ENCODE measurements around the gene RYR2.

DNA sequence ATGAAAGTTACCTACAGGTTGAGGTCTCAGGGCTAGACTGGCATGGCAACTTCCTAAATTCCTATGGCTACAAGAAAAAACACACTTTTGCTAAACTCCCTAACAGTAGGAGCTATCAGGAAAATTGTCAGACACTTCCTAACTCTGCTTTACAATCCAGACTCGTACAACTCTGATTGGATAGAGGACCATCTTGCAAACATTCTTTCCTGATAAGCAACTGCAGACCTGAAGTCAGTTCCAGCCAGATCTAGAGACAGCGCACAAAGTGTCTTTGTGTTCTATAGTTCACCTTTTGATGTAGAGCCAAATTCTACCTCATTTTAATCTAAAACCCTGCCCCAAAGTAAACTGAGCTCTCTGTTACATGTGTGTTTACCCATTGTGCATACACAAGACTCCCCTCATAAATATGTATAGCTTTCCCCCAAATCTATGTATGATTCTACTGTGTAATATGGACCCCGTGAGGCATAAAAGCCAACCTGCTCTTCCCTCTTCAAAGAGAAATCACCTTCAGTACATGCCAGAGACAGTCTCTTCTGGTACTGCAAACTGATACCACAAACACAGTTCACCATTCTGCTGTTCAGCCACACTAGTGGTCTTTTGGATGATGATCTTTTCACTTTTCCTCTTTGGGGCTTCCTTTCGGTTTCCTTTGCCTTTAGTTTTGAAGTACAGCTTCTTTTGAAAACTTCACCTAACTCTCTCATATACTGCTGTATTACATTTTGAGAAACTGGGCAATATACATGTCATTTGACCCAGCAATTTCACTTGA, 827.0 kb downstream of the RYR2 start:
- TF ChIP-seq POLR2A (IDR thresholded peaks at IDR 0.05), result no peak
- TF ChIP-seq, protein P1, sequence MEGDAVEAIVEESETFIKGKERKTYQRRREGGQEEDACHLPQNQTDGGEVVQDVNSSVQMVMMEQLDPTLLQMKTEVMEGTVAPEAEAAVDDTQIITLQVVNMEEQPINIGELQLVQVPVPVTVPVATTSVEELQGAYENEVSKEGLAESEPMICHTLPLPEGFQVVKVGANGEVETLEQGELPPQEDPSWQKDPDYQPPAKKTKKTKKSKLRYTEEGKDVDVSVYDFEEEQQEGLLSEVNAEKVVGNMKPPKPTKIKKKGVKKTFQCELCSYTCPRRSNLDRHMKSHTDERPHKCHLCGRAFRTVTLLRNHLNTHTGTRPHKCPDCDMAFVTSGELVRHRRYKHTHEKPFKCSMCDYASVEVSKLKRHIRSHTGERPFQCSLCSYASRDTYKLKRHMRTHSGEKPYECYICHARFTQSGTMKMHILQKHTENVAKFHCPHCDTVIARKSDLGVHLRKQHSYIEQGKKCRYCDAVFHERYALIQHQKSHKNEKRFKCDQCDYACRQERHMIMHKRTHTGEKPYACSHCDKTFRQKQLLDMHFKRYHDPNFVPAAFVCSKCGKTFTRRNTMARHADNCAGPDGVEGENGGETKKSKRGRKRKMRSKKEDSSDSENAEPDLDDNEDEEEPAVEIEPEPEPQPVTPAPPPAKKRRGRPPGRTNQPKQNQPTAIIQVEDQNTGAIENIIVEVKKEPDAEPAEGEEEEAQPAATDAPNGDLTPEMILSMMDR (IDR thresholded peaks at IDR 0.05), result no peak
